ENCODE measurements around the gene TNFRSF18. TPM values are rescaled to one million over a fixed set of nuclear protein-coding genes. Genes with fewer than 3 reads are reported as not detected.

Gene TNFRSF18
- total and polyA plus RNA-seq, 4 donors: 0.17 to 0.24 (median 0.19) TPM; not detected in 1

- TF ChIP-seq REST (IDR thresholded peaks at IDR 0.05): no peak
These were observed 27.5 kb downstream of the TNFRSF18 start (continued) for GRCh38 chr1:1178794-1179331.

- Histone ChIP-seq H3K9me3 (ENCODE audit: control insufficient read depth in 4 of 4, low read length in 3 of 4) (no peaks in the 10 kb centered on the region), H3K27ac (ENCODE audit: low read depth in 1 of 2, low read length in 2 of 2) (no peak overlapping the region), H3K27me3 (ENCODE audit: control insufficient read depth in 4 of 4, insufficient read depth in 4 of 4, low read length in 3 of 4) (peaks cover 0 to 7% (median 0%) of the 10 kb centered on the region in 4 donors), H3K4me3 (ENCODE audit: low read depth in 1 of 3, low read length in 3 of 3) (no peak overlapping the region), H3K9ac (ENCODE audit: low read depth in 1 of 2, low read length in 2 of 2) (no peak overlapping the region), H3K36me3 (ENCODE audit: control insufficient read depth in 4 of 4, insufficient read depth in 3 of 4, low read depth in 1 of 4, low read length in 3 of 4) (no peaks in the 10 kb centered on the region), H3K4me1 (ENCODE audit: control insufficient read depth in 4 of 4, insufficient read depth in 4 of 4, low read length in 3 of 4) (no peaks in the 10 kb centered on the region)
- WGBS: 79% methylated on average over 21 of the region's 21 CpGs
- TF ChIP-seq FOXA1 (IDR thresholded peaks at IDR 0.05): no peak
- no peak for TF ChIP-seq TAF1 (conservative IDR thresholded peaks at IDR 0.05)
- no peak for TF ChIP-seq RAD21 (IDR thresholded peaks at IDR 0.05)
- TF ChIP-seq ZBTB33 (IDR thresholded peaks at IDR 0.05): no peak
- TF ChIP-seq SP1 (IDR thresholded peaks at IDR 0.05): no peak
- no peak for TF ChIP-seq RXRA (IDR thresholded peaks at IDR 0.05)
- no peak for TF ChIP-seq JUND (IDR thresholded peaks at IDR 0.05)
- no peak for TF ChIP-seq YY1 (IDR thresholded peaks at IDR 0.05)
- DNase-seq (ENCODE audit: low spot score): no peak
These were observed 28.8 kb downstream of the TNFRSF18 start for GRCh38 chr1:1177452-1178206.

GRCh38 chr1:1176931-1177330 is 29.5 kb downstream of the TNFRSF18 start:
- 73% methylated on average over 7 of the region's 7 CpGs for WGBS
- no peak for DNase-seq (ENCODE audit: low spot score)
- H3K9ac ChIP-seq (ENCODE audit: low read depth in 1 of 2, low read length in 2 of 2): no peak overlapping the region
- no peak overlapping the region for H3K27ac ChIP-seq (ENCODE audit: low read depth in 1 of 2, low read length in 2 of 2)
- no peaks in the 10 kb centered on the region for H3K9me3 ChIP-seq (ENCODE audit: control insufficient read depth in 4 of 4, low read length in 3 of 4)
- H3K4me3 ChIP-seq (ENCODE audit: low read depth in 1 of 3, low read length in 3 of 3): no peak overlapping the region
- no peaks in the 10 kb centered on the region for H3K36me3 ChIP-seq (ENCODE audit: control insufficient read depth in 4 of 4, insufficient read depth in 3 of 4, low read depth in 1 of 4, low read length in 3 of 4)
- H3K4me1 ChIP-seq (ENCODE audit: control insufficient read depth in 4 of 4, insufficient read depth in 4 of 4, low read length in 3 of 4): no peaks in the 10 kb centered on the region
- H3K27me3 ChIP-seq (ENCODE audit: control insufficient read depth in 4 of 4, insufficient read depth in 4 of 4, low read length in 3 of 4): peaks cover 0 to 7% (median under 1%) of the 10 kb centered on the region in 4 donors
- TF ChIP-seq NR2F2 (IDR thresholded peaks at IDR 0.05) (no peak), EGR1 (IDR thresholded peaks at IDR 0.05; ENCODE audit: low read depth in 2 of 2) (no peak), MAX (IDR thresholded peaks at IDR 0.05) (no peak), ATF3 (IDR thresholded peaks at IDR 0.05) (no peak), FOXA1 (IDR thresholded peaks at IDR 0.05) (no peak), GABPA (IDR thresholded peaks at IDR 0.05 in 1 of 2, conservative IDR thresholded peaks at IDR 0.05 in 1 of 2) (no peak), RXRA (IDR thresholded peaks at IDR 0.05) (no peak), SP1 (IDR thresholded peaks at IDR 0.05) (no peak), RAD21 (IDR thresholded peaks at IDR 0.05) (no peak), CTCF (IDR thresholded peaks at IDR 0.05; ENCODE audit: low read depth, low read length, missing input control) (no peak), HNF4G (IDR thresholded peaks at IDR 0.05) (no peak), JUND (IDR thresholded peaks at IDR 0.05) (no peak), FOXA2 (IDR thresholded peaks at IDR 0.05) (no peak), ZBTB33 (IDR thresholded peaks at IDR 0.05) (no peak), YY1 (IDR thresholded peaks at IDR 0.05) (no peak)
